HCT116 (cell line): ENCODE results near the gene STON2. TPM values are rescaled to one million over a fixed set of nuclear protein-coding genes. Genes with fewer than 3 reads are reported as not detected.

Experiments
- ATAC-seq: fragments of 200-7000 bp; cut with Tn5 transposase; 2 replicates; pipeline ENCODE4 v1.9.1; 2020; ENCODE audit warnings: mild to moderate bottlenecking, moderate library complexity
- BruUV-seq: library from RNA; stranded (reverse); fragments of 400-500 nt; replicated peaks from 2 replicates; lab custom pipeline; 2021; lab: Mats Ljungman, UMichigan
- CTCF ChIA-PET: fragments of 300-600 bp; sonication (Branson Sonifier 250); formaldehyde crosslinking; loops from one replicate; lab custom pipeline; 2021; ENCODE audit warnings: antibody characterized with exemption; lab: Charles Lee
- POLR2A ChIA-PET: fragments of 300-600, 350-600 bp; sonication (Branson Sonifier 250); formaldehyde crosslinking; loops from one replicate; lab custom pipeline; 2021; ENCODE audit warnings: antibody characterized with exemption; lab: Charles Lee
- RAD21 ChIA-PET, 2 experiments: fragments of 300-600 bp; sonication (Branson Sonifier 250); formaldehyde crosslinking; loops; one replicate each; lab custom pipeline; 2023; ENCODE audit warnings: low total read pairs in 2 of 2; ENCODE audit not compliant: uncharacterized antibody in 2 of 2, unreplicated experiment in 2 of 2, low non-redundant PET in 1 of 2; lab: Charles Lee
- DNase-seq: peaks from one replicate; pipeline ENCODE4 v3.0.0-alpha.2; 2010; ENCODE audit warnings: low read depth, low spot score
- H2AFZ ChIP-seq: fragments of 200-600 bp; shearing (Covaris generic), sonication (generic); 2 replicates; pipeline ENCODE4 v1.6.1; 2017; ENCODE audit warnings: low read depth, mixed run types, mixed read lengths, antibody characterized with exemption, low read length; ENCODE audit not compliant: poor library complexity, severe bottlenecking
- H3K27ac ChIP-seq: 2 replicates; pipeline ENCODE4 v1.5.1; 2012; ENCODE audit warnings: low read depth, low read length
- H3K27me3 ChIP-seq: fragments of 200-600 bp; sonication (generic); 2 replicates; pipeline ENCODE4 v1.6.1; 2016; ENCODE audit warnings: mixed run types, low read length, mixed read lengths; ENCODE audit not compliant: insufficient read depth
- H3K36me3 ChIP-seq, 2 experiments: fragments of 200-500 bp in 1 of 2; fragments of 200-600 bp in 1 of 2; sonication (Bioruptor generic) in 1 of 2; sonication (generic) in 1 of 2; 2 replicates each; pipeline versions ENCODE4 v1.5.1 to v1.6.1; 2014 to 2016; ENCODE audit warnings: low read length in 2 of 2, inconsistent platforms in 1 of 2, mixed read lengths in 1 of 2, mixed run types in 1 of 2; ENCODE audit not compliant: insufficient read depth in 2 of 2, control insufficient read depth in 1 of 2
- H3K4me1 ChIP-seq, 2 experiments: fragments of 200-600 bp in 1 of 2; sonication (generic) in 1 of 2; 2 replicates each; pipeline versions ENCODE4 v1.5.1 to v1.6.1; 2012 to 2017; ENCODE audit warnings: low read length in 2 of 2, inconsistent platforms in 1 of 2, mild to moderate bottlenecking in 1 of 2, mixed read lengths in 1 of 2, mixed run types in 1 of 2, moderate library complexity in 1 of 2; ENCODE audit not compliant: insufficient read depth in 2 of 2, control insufficient read depth in 1 of 2
- H3K4me2 ChIP-seq: fragments of 200-600 bp; sonication (generic); 2 replicates; pipeline ENCODE4 v1.6.1; 2017; ENCODE audit warnings: mixed run types, low read length, mixed read lengths
- H3K4me3 ChIP-seq, 2 experiments: fragments of 200-600 bp in 1 of 2; sonication (generic) in 1 of 2; replicated peaks in 1 of 2; 2 replicates each; pipeline ENCODE4 v1.5.1; 2011 to 2016; ENCODE audit warnings: low read length in 2 of 2, control low read depth in 1 of 2, low read depth in 1 of 2, mild to moderate bottlenecking in 1 of 2, mixed read lengths in 1 of 2, mixed run types in 1 of 2
- H3K79me2 ChIP-seq: fragments of 200-600 bp; sonication (generic); 2 replicates; pipeline ENCODE4 v1.6.1; 2017; ENCODE audit warnings: mild to moderate bottlenecking, mixed run types, low read length, moderate library complexity, mixed read lengths; ENCODE audit not compliant: insufficient read depth
- H3K9ac ChIP-seq: fragments of 200-600 bp; sonication (generic); 2 replicates; pipeline ENCODE4 v1.6.1; 2016; ENCODE audit warnings: low read length, mixed read lengths
- H3K9me2 ChIP-seq: fragments of 200-600 bp; sonication (generic), shearing (Covaris generic); 2 replicates; pipeline ENCODE4 v1.6.1; 2017; ENCODE audit warnings: mixed run types, mild to moderate bottlenecking, moderate library complexity; ENCODE audit not compliant: insufficient read depth
- H3K9me3 ChIP-seq, 2 experiments: fragments of 200-500 bp in 1 of 2; fragments of 200-600 bp in 1 of 2; sonication (Bioruptor generic) in 1 of 2; sonication (generic) in 1 of 2; 2 replicates each; pipeline ENCODE4 v1.6.1; 2014 to 2017; ENCODE audit warnings: low read length in 2 of 2, mixed read lengths in 2 of 2, inconsistent platforms in 1 of 2, low read depth in 1 of 2, mild to moderate bottlenecking in 1 of 2, mixed run types in 1 of 2, moderate library complexity in 1 of 2; ENCODE audit not compliant: control insufficient read depth in 1 of 2, insufficient read depth in 1 of 2
- H4K20me1 ChIP-seq: fragments of 200-600 bp; sonication (generic), shearing (Covaris generic); 2 replicates; pipeline ENCODE4 v1.6.1; 2017; ENCODE audit warnings: mixed run types, mild to moderate bottlenecking, moderate library complexity; ENCODE audit not compliant: insufficient read depth
- ATF3 ChIP-seq: IDR thresholded peaks from 2 replicates; pipeline ENCODE4 v1.6.1; 2012
- CBX3 ChIP-seq: IDR thresholded peaks from 2 replicates; pipeline ENCODE4 v1.6.1; 2012; ENCODE audit warnings: low read depth
- CEBPB ChIP-seq: IDR thresholded peaks from 2 replicates; pipeline ENCODE4 v1.6.1; 2012; ENCODE audit warnings: low read depth
- EGR1 ChIP-seq: IDR thresholded peaks from 2 replicates; pipeline ENCODE4 v1.6.1; 2012; ENCODE audit warnings: low read depth
- ELF1 ChIP-seq: IDR thresholded peaks from 2 replicates; pipeline ENCODE4 v1.6.1; 2012; ENCODE audit warnings: low read depth, borderline replicate concordance
- EZH2 ChIP-seq: fragments of 200-600 bp; sonication (generic); IDR thresholded peaks from 2 replicates; pipeline ENCODE4 v1.6.1; 2017; ENCODE audit warnings: antibody characterized with exemption, mixed run types
- EZH2phosphoT487 ChIP-seq: fragments of 200-600 bp; IDR thresholded peaks from 2 replicates; pipeline ENCODE4 v1.6.1; 2018; ENCODE audit warnings: antibody characterized with exemption, borderline replicate concordance
- FOSL1 ChIP-seq: IDR thresholded peaks from 2 replicates; pipeline ENCODE4 v1.6.1; 2012; ENCODE audit warnings: low read depth
- MAX ChIP-seq: IDR thresholded peaks from 2 replicates; pipeline ENCODE4 v1.6.1; 2012
- POLR2A ChIP-seq: IDR thresholded peaks from 2 replicates; pipeline ENCODE4 v1.7.0; 2011; ENCODE audit warnings: borderline replicate concordance; ENCODE audit not compliant: insufficient read depth, insufficient read length; ENCODE audit errors: extremely low read depth
- RAD21 ChIP-seq: IDR thresholded peaks from 2 replicates; pipeline ENCODE4 v1.6.1; 2012; ENCODE audit warnings: low read depth, mild to moderate bottlenecking
- REST ChIP-seq: IDR thresholded peaks from 2 replicates; pipeline ENCODE4 v1.6.1; 2012; ENCODE audit warnings: low read depth
- SIN3A ChIP-seq: IDR thresholded peaks from 2 replicates; pipeline ENCODE4 v1.6.1; 2012; ENCODE audit warnings: low read depth
- SRF ChIP-seq: IDR thresholded peaks from 2 replicates; pipeline ENCODE4 v1.6.1; 2012; ENCODE audit warnings: low read depth
- YY1 ChIP-seq: IDR thresholded peaks from 2 replicates; pipeline ENCODE4 v1.6.1; 2011; ENCODE audit warnings: low read length, low read depth, moderate library complexity, mild to moderate bottlenecking; ENCODE audit not compliant: insufficient replicate concordance; ENCODE audit errors: extremely low read depth
- ZBTB33 ChIP-seq: IDR thresholded peaks from 2 replicates; pipeline ENCODE4 v1.6.1; 2011; ENCODE audit warnings: mild to moderate bottlenecking, low read length, moderate library complexity; ENCODE audit not compliant: insufficient replicate concordance; ENCODE audit errors: extremely low read depth
- ZFX ChIP-seq: fragments of 450-650 bp; IDR thresholded peaks from 2 replicates; pipeline ENCODE4 v1.6.1; 2017
- intact Hi-C: fragments of 100-400 bp; cut with micrococcal nuclease; formaldehyde crosslinking; loops from 2 replicates; pipeline ENCODE4 v1.10.0; 2022
- total RNA-seq: library from RNA; stranded (reverse); gene quantifications from one replicate; pipeline ENCODE4 v1.2.1, GENCODE V29; 2021; ENCODE audit not compliant: unreplicated experiment

STON2 gene
- total RNA-seq, 1 experiment from 2014 or later, result 4.1 TPM

GRCh38 chr14:81385419-81385818 lies 14.7 kb downstream of the STON2 start:
- H4K20me1 ChIP-seq, result no peaks in the 10 kb centered on the region
- H3K79me2 ChIP-seq, result no peaks in the 10 kb centered on the region
- no peaks in the 10 kb centered on the region for H3K4me1 ChIP-seq
- intact Hi-C loops, result no loop called here
- no TSS peak for BruUV-seq
- no peaks in the 10 kb centered on the region for H3K36me3 ChIP-seq
- ChIA-PET CTCF (no interaction called here), POLR2A (no interaction called here), RAD21 (no interaction called here)
- no peak for DNase-seq
- no peak overlapping the region for H3K4me2 ChIP-seq
- no peaks in the 10 kb centered on the region for H3K27me3 ChIP-seq
- no peak overlapping the region for H3K27ac ChIP-seq
- no peak overlapping the region for H3K9ac ChIP-seq
- no peak for ATAC-seq
- no peaks in the 10 kb centered on the region for H3K9me2 ChIP-seq
- H3K4me3 ChIP-seq, result no peak overlapping the region
- no peaks in the 10 kb centered on the region for H3K9me3 ChIP-seq
- no peak for TF ChIP-seq SIN3A
- no peak for TF ChIP-seq ZBTB33
- no peak for TF ChIP-seq FOSL1
- no peak for TF ChIP-seq EZH2phosphoT487
- no peak for TF ChIP-seq POLR2A
- TF ChIP-seq REST, result no peak
- no peak for TF ChIP-seq YY1
- TF ChIP-seq CBX3, result no peak
- no peak for TF ChIP-seq EZH2
- no peak for TF ChIP-seq RAD21
- TF ChIP-seq CEBPB, result no peak
- no peak for TF ChIP-seq MAX
- TF ChIP-seq EGR1, result no peak
- no peak for TF ChIP-seq ZFX
- no peak for TF ChIP-seq SRF
- TF ChIP-seq ELF1, result no peak
- no peak for TF ChIP-seq ATF3
- H2AFZ ChIP-seq, result no peak overlapping the region
